Fibroblast of pulmonary artery (primary cell): ENCODE data around the gene OSBP2.
"Not testable (repeated sequence)": the region's sequence is repeated elsewhere in the genome, so short reads cannot be mapped to it uniquely, and the experiment has no call there.

Experiments
- DNase-seq: peaks from one replicate; pipeline ENCODE4 v3.0.0-alpha.2; 2010; ENCODE audit warnings: low read depth
- H3K4me3 ChIP-seq: replicated peaks from 2 replicates; pipeline ENCODE4 v1.5.1; 2011; ENCODE audit warnings: low read depth, mild to moderate bottlenecking, control low read depth, low read length, moderate library complexity
- TF ChIP-seq, protein P1 (sequence below): IDR thresholded peaks from 2 replicates; pipeline ENCODE4 v1.5.1; 2011; ENCODE audit warnings: mild to moderate bottlenecking, control low read depth, low read length, inconsistent platforms; ENCODE audit errors: missing control alignments

Gene OSBP2

DNA sequence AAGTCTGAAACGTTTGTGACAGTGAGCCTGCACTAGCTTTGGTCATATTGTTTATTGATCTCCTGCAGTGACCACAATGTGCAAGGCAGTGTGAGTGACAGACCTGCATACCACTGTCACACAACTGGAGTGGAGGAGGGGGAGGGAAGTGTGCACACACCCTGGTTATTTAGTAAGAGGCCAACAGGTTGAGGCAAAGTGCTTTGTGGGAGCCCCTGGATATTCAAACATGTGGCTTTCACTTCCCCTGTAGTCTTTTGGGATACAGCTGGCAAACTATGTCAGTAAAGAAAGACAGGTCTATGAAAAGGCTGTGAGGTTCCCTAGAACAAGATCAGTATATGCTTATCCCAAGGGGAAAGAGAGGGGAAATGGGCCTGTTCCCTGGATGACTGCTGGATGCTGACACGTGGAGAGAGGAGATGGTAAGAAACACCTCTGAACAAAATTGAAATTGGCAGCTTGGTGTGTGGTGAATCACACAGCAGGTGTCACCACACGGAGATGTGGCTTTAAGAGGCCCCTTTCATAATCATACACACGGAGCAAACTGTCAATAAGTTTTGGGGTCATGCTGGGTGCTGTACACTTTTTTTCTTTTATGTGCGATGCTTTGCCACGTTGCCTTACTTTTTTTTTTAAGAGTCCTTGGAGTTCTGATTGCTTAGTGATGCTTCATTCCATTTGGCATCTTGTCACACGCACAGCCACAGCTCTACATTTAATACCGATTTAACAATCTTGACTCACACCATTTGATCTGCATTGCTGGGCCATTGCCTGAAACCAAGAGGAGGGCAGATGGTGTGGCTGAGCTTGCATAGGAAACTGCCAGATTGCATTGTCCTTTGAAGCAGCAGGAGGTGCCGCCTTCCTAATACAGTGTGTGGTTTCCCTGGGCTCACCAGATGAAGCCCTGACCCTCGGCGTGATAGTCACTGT, 11.3 kb downstream of the OSBP2 start:
- DNase-seq, result no peak
- no peak overlapping the region for H3K4me3 ChIP-seq
- TF ChIP-seq, protein P1, sequence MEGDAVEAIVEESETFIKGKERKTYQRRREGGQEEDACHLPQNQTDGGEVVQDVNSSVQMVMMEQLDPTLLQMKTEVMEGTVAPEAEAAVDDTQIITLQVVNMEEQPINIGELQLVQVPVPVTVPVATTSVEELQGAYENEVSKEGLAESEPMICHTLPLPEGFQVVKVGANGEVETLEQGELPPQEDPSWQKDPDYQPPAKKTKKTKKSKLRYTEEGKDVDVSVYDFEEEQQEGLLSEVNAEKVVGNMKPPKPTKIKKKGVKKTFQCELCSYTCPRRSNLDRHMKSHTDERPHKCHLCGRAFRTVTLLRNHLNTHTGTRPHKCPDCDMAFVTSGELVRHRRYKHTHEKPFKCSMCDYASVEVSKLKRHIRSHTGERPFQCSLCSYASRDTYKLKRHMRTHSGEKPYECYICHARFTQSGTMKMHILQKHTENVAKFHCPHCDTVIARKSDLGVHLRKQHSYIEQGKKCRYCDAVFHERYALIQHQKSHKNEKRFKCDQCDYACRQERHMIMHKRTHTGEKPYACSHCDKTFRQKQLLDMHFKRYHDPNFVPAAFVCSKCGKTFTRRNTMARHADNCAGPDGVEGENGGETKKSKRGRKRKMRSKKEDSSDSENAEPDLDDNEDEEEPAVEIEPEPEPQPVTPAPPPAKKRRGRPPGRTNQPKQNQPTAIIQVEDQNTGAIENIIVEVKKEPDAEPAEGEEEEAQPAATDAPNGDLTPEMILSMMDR, result no peak

GRCh38 chr22:30709980-30710379, 15.3 kb downstream of the OSBP2 start:
- not testable (repeated sequence) for H3K4me3 ChIP-seq, DNase-seq

DNA sequence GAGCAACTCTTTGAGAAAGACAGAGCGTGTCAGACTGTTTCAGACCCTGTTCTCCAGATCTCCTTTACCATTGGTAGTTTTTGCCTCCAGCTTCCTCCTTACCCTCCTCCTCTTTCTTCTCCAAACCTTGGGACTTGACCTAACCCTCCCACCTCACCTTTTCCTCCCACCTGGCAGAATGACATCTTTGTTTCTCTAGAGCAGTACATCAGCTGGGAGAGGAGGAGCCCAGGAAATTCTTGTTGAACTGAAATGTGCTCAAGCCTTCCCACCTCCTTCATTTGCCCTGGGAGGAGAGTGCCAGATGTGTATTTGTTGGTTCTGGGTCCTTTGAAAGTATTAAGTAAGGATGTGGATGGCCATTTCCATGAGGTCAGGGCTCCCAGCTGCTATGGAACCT, 17.4 kb downstream of the OSBP2 start:
- DNase-seq, result no peak
- TF ChIP-seq, protein P1, result no peak
- H3K4me3 ChIP-seq, result no peak overlapping the region

- H3K4me3 ChIP-seq, result no peak overlapping the region
- DNase-seq, result no peak
- TF ChIP-seq, protein P1, result no peak
Observed at GRCh38 chr22:30714062-30714461, 19.4 kb downstream of the OSBP2 start.

GRCh38 chr22:30717331-30717921, 22.8 kb downstream of the OSBP2 start:
- H3K4me3 ChIP-seq, result no peak overlapping the region
- TF ChIP-seq, protein P1, result no peak
- peak; percentile 78 for DNase-seq

GRCh38 chr22:30717952-30718351, 23.3 kb downstream of the OSBP2 start:
- H3K4me3 ChIP-seq, result no peak overlapping the region
- TF ChIP-seq, protein P1, result no peak
- no peak for DNase-seq

DNA sequence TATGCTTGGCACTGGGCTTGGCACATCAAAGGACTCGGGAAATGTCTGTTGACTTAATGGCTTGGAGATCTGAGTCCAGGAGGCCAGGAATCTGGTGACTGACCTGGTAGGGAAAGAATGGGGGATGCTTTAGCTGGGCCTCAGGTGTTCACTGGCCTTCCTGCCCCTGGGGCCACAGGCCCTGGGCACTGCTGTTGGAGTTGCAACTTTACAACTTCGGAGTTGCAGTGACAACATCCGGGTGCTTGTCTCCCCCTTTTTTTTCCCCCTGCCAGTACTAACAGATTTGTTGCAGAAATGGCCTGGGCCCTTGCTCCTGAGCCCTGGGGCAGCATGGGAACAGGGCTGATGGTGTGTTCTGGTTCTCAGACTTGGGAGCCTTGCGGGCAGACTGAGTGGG, 23.8 kb downstream of the OSBP2 start:
- H3K4me3 ChIP-seq, result no peak overlapping the region
- no peak for DNase-seq
- TF ChIP-seq, protein P1, result no peak
